ENCODE results near the gene CNOT2. TPM values are rescaled to one million over a fixed set of nuclear protein-coding genes. Genes with fewer than 3 reads are reported as not detected.

CNOT2 gene
- total RNA-seq, 2 experiments from 2014 or later = 76.2 to 78.2 TPM

Other genes with a start within 250 kb of the CNOT2 start
- gene KCNMB4, start 122.9 kb downstream of the CNOT2 start, total RNA-seq = under 1 TPM; 0.34 to 0.60 TPM

Data from activated CD8-positive, alpha-beta T cell treated with anti-CD3 and anti-CD28 coated beads, Interleukin-2, amount 10 ng/mL, durations not matched to agents 7 days and 5 days (primary cell).